Activated naive CD4-positive, alpha-beta T cell (primary cell): Measurements from ENCODE around the gene GLCE.
"Not testable (repeated sequence)": the region's sequence is repeated elsewhere in the genome, so short reads cannot be mapped to it uniquely, and the experiment has no call there.

ENCODE experiments used
- DNase-seq, 4 experiments: peaks; one replicate each; lab custom pipeline; 2025; lab: John Stamatoyannopoulos, UW

Gene GLCE

GRCh38 chr15:69275074-69275670, 114.7 kb downstream of the GLCE start:
- no peak for DNase-seq

DNA sequence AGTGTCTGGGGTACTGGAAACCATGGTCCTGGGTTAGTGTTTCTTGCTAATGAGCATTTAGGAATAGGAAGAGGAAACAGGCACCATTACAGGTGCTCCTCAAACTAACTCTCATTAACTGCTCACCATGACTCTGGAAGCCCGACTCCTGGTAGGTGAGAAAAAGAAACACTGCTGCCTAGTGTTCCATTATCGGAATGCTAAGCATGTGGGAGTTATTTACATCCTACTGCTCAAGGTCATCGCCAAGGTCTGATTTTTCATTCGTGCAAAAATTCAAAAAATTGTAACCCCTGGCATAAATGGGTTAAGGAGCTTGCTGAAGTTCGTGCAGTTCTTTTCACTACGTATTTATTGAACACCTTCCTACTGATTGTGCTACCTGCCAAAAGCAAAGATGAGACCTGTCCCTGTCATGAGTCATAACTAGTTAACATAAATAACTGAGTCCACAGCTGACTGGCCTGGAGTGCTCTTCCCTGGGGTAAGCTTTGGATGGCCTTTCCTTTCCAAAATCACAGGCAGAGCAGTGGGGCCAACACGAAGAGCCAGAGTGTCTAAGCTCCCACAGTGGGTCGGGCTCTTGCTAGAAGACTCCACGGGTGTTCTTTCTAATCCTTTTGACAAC, 115.6 kb downstream of the GLCE start:
- no peak for DNase-seq

DNA sequence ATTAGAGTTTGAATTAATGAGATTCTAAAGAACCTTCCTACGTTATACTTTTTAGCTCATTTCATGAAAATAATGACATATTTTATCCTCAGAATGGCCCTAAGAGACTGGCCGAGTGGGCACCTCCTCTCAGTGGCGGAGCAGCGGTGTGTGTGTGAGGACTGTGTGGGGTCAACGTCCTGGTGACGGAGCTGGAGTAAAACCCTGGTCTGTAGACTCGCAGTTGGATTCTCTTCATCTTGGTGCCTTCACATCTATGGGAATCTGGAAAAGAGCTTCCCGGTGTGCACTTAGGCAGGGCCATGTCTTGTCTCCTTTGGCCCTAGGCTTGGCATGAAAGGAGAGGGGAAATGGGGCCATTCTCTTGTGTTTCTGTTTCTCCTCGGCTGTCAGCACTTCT, 116.9 kb downstream of the GLCE start:
- no peak for DNase-seq

DNA sequence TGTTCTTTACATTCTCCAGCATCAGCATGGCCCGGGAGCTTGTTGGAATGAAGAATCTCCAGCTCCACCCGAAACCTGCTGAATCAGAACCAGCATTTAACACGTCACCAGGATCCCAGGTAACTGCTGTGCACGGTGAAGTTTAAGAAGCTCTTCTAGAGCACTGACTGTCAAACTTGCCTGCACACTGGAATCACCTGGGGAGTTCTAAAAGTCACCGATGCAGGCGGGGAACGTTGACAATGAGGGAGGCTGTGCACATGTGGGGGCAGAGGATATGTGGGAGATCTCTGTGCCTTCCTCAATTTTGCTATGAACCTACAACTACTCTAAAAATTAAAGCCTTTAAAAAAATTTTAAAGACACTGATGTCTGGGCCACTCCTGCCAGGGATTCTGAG, 119.2 kb downstream of the GLCE start:
- DNase-seq = no peak

DNA sequence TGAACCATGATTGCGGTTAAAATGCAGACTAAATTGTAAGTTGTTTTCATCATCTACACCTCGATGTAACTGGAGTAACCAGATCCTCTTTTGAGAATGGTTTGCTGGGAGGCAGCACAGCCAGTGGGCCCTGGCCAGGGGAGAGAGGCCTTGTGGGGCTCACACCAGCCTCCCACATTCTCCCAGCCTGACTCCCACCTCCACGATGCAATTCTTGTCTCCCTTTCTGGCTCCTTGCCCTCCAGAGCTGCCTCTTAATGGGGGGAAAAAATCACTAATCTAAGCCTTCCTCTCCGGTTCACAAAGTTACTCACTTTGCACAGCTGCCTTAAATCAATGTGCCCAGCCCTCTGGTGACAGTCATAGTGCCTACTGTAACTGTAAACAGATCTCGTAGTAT, 120.3 kb downstream of the GLCE start:
- no peak for DNase-seq

GRCh38 chr15:69282104-69282743, 121.8 kb downstream of the GLCE start:
- no peak for DNase-seq

DNA sequence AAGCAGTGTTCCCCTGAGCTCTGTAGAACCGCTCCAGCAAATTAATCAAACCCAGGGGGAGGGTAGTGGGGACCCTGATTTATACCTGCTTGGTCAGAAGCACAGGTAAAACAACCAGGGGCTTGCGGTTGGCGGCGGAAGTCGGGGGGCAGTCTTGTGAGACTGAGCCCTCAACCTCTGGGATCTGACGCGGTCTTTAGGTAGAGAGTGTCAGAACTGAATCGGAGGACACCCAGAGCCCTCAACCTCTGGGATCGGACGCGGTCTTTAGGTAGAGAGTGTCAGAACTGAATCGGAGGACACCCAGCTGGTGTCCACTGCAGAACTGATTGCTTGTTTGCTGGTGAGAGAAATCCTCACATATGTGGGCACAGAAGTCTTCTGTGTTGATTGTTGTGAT, 125.4 kb downstream of the GLCE start:
- no peak for DNase-seq

DNA sequence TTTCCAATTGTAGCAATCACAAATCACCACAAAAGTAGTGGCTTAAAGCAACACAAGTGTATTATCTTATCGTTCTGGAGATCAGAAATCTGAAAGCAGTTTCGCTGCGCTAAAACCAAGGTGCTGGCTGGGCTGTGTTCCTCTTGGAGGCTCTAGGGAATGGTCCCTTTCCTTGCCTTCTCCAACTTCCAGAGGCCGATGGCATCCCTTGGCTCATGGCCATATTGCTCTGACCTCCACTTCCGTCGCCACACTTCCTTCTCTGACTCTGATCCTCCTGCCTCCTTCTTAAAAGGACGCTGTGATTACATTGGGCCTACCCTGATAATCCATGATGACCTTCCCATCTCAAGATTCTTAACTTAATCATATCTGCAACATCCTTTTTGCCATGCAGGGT, 127.6 kb downstream of the GLCE start:
- DNase-seq = no peak

- no peak for DNase-seq
These were observed 128.3 kb downstream of the GLCE start for GRCh38 chr15:69288531-69289341.

DNA sequence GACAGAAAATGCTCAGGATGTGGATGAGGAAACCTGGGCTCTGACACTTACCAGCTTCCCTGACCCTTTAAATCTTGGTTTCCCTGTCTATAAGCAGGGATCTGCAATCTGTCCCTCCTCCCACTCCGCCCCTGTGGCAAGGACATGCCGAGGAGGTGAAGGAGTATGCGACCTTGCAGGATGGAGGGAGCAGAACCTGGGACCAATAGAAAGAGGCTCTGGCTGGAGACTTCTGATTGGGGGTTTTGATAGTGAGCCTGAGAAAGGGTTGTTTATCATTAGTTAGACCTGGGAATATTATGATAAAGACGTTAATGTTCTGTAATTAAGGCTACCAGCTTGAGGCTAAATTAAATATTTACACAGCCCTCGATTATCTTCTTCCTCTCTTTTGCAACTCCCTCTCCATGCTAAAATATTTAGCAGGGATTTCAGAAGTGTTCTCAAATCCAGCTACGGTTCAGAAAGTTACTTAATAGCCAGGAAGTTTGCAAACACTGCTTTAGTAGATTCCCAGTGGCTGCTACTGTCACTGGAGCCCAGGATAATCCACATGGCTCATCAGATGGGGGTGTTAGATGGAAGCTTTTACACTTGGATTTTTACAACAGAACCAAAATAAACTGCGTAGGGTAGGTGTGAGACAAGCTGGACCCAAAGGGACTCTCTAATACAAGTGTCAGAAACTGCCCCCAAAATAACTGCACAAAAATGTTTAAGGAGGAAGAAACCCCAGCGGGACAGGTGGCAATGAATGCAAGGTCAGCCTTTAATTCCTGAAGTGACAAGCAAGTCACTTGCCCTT, 129.1 kb downstream of the GLCE start:
- DNase-seq = no peak

DNA sequence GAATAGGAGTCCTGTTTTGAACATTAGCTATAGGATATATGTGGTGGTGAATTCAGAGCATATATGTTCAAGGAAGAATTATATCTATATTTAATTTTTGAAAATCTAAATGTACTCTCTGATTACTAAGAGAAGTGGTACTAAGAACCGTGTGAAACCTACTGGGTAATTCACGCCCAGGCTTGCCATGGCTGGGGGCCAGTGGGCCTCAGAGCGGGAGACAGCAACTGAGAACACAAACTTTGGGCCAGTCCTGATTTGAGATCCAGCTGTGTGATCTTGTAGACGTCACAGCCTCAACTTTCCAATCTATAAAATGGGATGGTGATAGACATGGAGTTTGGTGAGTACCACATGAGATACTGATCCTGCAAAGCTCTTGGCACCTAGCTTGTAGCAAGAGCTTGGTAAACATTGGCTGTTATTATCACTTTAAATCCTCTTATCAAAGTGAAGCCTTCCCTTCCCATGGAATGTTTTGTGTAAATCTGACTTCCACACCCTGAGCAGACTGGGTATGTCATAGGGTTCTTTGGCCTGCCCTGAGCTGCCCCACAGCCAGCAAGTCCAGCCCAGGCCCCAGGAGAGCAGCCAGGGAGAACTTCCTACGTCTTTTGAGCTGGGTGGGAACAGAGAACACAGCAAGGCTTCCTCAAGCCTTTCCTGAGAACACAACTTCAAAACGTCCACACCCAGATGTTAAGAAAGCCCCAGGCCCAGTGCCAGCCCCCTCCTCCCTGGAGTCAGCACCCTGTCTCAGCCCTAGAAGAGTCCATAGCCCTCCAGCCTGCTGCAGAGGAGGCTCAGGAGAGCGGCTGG, 130.1 kb downstream of the GLCE start:
- DNase-seq = no peak

GRCh38 chr15:69291651-69292050, 131.2 kb downstream of the GLCE start:
- DNase-seq = not testable (repeated sequence)

DNA sequence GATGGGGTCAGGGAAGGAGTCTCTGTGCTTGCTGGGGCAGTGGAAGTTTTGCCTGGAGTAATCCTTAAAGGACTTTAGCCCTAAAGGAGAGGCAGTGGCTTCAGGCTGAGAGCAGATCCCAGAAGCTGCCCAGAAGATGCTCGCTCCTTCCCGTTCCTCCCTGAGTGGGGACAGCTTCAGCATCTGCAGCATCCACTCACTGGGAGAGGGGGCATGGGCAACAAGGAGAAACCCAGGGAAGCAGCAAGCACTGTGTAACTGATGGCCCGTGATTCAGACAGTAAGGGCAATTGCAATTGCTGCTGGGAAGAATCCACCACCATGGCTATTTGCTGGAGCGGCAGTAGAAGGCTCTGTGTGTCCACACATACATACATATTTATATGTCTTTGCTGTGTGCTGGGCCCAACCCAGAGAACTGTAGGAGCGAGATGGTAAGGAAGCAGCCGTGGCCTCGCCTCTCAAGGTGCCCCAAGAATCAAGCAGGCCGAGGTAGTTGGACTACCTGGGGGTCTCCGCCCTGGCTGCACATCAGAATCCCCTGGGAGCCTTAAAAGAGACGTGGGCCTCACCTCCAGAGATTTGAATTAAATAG, 132.5 kb downstream of the GLCE start:
- DNase-seq = no peak

- no peak for DNase-seq
These were observed 133.5 kb downstream of the GLCE start for GRCh38 chr15:69293741-69294615.

GRCh38 chr15:69296606-69297005, 136.2 kb downstream of the GLCE start:
- DNase-seq = no peak

- no peak for DNase-seq
These were observed 137.4 kb downstream of the GLCE start for GRCh38 chr15:69297642-69298353.

- DNase-seq = no peak
These were observed 137.9 kb downstream of the GLCE start for GRCh38 chr15:69298354-69298696.

DNA sequence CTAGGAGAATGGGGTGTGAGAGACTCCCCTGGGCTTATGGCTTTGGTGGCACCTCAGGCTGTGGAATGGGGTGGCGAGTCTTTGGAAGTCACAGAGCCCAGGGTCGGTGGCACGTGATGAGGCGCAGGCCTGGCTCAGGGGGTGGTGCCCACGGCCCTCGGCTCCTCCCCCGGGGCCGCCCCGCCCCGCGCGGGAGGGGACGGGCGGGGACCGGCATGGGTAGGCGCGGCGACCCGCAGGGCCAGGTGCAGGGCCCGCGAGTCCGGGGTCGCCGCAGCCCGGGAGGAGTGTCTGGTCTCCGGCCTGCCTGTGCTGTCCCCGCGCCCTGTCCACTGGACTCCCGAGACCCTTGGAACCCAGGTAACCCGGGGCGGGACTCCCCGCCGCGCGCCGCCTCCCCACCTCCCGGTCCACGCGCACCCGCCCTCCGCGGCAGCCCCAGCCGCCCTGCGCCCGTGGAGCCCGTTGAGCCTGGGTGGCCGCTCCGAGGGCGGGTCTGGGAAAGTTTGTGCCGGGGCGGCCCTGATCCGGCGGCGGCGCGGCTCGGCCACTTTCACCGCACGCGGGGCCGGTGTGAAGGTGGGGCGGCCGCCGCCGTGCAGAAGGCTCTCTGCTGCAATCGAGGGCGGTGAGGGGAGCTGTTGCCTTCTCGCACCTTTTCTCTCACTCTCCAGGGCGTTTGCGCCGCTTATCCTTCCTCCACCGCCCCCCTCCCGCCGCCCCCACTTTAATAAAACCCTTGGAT, 138.4 kb downstream of the GLCE start, which contains the start of gene PAQR5:
Gene PAQR5, plus strand, starts transcription at position 216 of the 745 bp plus-strand sequence. CDS start 61,169 bp downstream, outside the sequence.
- DNase-seq = no peak
